HG03103 (cell line): Measurements from ENCODE around the gene C9orf50.
"Not testable (repeated sequence)": the region's sequence is repeated elsewhere in the genome, so short reads cannot be mapped to it uniquely, and the experiment has no call there.

ENCODE experiments used
- ATAC-seq: cut with Tn5 transposase; IDR thresholded peaks from one replicate; pipeline ENCODE4 v1.9.1; 2021; ENCODE audit warnings: low read depth; ENCODE audit not compliant: unreplicated experiment

Gene C9orf50

DNA sequence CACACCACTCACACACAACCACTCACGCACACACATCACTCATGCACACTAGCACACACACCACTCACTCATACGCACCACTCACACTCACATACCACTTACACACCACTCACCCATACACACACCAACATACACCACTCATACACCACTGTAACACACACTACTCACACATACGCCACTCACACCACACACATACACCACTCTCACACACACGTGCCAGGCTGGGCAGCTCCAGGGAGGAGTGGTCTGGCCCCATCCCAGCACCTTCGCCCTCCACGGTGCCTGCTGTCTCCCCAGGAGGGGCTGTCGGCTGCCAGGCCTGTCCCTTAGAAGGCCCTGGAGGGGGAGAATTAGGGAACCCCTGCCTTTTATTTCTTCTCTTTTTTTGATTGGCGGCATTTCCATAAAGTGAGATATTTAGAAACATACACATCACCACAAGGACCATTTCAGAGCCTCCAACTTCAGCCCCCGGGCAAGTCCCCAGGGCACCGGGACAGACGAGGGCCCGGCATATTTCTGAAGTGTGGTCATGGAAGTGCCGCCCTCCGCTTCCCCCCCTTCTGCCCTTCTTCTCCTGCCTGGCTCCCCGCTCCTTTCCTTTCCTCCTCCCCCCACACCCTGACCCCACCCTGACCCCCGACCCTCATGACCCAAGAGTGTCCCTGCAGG lies 27.3 kb upstream of the C9orf50 start:
- ATAC-seq: no peak

DNA sequence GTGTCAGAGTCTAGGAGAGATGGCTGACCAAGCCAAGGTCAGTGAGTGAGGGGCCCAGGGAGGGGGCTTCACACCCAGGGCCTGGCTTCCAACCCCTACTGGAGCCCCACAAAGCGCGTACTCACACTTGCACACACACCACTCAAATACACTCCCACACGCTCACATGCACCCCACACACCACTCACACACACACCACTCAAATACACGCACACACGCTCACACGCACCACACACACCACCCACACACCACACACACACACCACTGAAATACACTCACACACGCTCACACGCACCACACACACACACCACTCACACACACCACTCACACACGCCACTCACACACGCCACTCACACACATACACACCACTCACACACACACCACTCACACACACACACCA lies 26.7 kb upstream of the C9orf50 start:
- no peak for ATAC-seq

DNA sequence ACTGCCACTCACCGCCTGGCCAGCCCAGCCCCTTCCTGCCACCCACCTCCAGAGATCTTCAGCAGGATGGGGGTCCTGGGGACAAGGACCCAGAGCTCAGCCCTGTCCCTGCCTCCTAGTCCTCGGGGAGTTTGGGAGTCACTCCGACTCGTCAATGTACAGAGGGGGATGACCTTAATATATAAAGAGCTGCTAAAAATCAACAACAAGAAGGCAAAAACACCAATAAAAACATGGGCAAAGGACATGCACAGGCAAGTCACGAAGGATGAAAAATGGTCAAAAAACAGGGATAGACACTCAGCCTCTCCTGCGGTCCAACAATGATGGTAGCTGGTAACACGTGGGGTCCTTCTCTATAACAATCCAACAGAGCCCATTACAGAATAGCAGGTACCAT lies 25.8 kb upstream of the C9orf50 start:
- no peak for ATAC-seq

DNA sequence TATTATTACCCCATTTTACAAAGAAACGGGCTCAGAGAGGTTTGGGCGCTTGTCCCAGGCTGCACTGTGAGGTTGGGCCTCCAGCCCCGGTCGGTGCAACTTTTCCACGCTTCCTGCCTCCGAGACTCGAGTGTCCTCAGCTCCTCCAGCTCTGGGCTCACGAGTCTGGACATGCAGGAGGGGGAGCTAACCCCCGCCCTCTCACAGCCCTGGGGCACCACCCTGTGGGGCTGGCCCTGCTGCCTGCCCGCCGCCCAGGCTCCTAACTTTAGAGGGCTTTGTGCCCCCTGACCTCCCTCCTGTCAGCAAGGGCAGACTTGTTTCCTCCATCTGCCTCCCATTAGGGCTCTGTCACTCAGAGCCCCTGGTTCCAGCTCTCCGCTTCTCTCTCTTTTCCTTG lies 25.4 kb upstream of the C9orf50 start:
- no peak for ATAC-seq

DNA sequence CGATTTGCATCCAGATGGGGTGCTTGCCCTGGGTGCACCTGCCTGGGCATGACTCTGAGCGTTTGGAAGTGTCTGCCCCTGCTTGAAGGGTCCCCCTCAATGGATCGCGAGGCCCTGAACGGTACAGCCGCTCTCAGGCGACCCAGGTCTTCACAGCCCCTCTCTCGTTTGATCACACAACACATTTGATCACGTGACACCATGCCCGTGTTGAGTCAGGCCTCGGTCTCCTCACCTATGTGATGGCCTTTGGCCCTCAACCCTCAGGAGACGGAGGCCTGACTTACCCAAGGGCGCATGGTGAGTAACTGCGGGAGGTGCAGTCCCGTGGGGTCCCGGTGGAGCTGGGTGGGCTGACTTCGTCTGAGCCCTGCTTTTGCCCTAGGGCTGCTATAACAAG lies 24.0 kb upstream of the C9orf50 start:
- ATAC-seq: no peak

DNA sequence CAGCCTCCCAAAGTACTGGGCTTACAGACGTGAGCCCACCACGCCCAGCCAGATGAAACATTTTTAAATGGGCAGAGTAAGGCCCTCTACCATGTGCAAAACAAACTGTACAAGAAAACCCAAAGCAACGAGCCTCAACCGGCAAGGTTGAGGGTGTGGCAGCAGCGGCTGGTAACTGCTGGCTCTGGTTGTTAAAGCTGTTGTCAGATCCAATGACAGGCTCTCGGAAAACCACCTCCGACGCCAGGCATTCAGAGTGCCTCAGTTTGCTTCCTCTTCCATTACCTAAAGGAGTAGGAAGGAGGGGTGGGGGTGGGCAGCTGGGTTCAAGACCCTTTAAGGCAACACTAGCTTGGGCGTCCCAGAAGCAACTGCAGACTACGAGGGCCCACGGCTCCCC lies 23.5 kb upstream of the C9orf50 start:
- no peak for ATAC-seq

DNA sequence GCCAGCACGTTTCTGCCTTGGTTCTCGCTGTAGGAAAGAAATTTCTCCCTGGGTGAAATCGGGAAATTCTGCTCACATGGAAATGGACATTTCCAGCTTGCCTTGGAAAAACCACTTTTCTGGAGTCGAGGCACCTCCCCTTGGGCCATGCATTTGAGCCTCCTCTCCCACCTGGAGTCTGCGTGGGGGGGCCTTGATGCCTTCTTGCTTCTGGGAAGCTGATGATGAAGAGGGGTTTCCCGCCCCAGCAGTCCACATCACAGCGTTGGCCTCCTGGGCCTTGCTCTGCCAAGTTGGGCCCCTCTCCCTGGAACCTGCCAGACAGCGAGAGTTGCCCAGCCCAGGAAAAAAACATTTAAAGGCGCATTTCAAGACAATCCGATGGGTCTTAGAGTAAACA lies 22.8 kb upstream of the C9orf50 start:
- no peak for ATAC-seq

DNA sequence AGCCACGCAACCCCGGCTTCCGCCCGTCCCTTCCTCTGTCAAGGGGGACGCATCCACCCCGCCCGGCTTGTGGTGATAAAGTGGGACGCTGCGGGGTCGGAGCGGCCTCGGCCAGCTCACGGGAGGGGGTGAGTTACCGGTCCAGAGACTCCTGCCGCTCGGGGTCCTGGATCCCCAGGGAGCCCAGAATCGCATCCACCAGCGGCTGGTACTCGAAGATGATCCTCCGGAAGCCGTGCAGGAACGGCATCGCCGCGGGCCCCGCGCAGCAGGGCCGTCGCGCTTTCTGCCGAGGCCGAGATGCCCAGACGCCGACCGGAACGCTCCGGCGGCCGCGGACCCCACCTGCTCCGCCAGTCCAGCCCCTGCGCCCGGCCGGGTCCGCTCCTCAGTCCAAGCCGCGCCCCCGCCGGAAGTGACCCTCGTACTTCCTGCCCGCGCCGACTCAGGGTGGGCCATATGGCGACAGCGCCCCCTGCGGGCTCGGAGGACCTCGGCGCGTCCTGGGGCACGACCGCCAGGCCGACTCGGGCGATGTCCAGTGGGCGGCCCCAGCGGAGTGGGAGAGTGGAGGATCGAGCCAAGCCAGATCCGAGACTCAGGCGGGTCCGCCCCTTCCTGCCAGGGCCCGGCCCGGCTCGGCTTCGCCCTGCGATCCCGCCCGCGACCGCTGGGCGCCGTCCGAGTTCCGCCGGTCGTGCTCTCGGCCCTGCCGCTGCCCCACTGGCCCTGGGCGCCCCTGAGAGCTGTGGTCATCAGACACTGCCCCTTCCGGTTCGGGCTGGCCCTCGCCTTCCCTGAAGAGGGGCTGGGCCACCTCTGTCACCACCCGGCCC lies 21.1 kb upstream of the C9orf50 start, which contains the start of gene ASB6:
Gene ASB6 (minus strand): TSS at position 402 of the 836 bp plus-strand sequence. CDS start 152 bp downstream, at position 250.
- ATAC-seq: peak; percentile 85

DNA sequence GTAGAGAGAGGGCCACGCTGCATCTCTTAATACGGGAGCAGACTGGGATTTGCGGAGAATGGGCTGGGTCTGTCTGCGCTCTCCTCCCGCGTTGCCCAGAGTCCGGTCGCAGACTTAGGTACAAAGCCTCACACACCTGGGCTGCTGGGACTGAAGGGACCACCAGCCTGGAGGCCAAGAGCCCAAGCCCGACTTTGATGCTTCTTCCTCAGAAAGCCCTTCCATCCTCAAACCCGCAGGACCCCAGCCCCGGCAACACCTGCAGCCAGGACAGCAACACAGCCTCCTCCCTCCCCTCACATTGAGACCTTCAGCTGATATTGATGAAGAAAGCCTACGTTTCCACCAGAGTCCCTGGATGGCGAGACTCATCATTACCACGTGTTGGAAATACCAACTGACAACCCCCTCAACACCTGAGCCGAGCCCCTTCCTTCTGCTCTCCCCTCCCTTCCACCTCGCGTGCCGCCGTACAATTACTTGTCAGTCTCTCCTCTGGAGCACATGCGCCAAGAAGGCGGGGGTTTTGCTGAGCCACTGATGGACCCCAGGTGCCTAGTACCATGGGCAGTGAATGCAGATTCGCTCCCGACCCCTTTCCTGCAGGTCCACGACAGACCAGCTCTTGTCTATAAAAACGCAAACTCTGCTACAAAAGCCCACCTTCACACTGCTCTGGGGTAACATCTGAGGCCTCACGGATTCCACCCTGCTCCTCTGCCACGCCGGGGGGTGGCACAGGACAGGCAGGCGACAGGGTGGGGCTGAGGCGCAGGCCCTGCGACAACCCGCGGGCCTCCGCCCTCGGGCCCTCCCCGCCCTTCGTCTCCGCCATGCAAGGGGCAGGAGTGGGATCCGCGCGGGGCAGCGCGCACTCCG lies 20.2 kb upstream of the C9orf50 start:
- no peak for ATAC-seq

DNA sequence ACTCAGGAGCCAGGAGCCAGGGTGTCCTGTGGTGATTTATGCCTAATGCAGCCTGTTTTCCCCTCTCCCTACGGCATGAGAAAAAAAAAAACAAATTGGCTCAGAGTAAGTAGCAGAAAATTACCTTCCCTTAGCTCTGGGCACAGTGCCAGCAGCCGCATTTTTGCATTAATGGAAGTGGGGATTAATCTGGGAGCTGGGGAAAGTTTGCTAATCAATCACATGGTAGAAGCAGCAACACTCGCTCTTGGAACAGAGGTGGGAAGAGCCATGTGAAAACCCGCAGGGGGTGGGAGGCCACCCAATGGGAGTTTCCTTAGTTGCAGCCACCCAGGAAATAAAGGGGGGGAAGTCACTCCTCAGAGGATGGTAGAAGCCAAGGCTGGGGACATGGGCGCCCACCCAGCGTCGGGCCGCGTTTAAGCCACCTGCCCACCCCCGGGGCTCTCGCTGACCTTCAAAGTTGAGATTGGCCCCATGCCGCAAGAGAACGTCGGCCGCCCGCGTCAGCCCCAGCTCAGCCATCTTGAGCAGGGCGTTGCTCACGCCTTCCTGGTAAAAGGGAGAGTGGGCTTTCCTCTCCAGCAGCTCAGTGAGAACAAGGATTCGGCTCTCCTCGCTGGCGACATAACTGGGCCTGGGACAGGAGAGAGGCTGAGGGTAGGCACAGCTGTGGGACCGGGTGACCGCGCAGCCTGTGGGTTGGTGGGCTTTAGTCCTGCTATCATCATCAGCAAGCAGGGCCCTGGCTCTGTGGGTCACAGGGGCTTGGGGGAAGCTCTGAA lies 19.4 kb upstream of the C9orf50 start:
- no peak for ATAC-seq

DNA sequence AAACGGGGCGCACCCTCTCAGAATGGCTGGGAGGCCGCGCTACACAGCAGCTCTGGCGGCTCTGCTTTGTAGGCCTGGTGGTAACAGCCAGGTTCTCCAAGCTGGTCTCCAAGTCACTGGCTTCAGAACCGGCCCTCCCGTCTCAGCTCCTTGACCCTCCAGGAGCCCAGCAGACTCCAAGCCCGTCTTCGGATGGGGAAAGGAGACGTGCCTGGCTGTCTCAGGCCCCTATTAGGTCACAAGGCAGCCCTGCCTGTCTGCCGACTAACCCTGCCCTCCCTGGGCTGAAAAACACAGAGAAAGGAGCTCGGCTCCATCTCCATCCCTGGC lies 18.8 kb upstream of the C9orf50 start:
- no peak for ATAC-seq

DNA sequence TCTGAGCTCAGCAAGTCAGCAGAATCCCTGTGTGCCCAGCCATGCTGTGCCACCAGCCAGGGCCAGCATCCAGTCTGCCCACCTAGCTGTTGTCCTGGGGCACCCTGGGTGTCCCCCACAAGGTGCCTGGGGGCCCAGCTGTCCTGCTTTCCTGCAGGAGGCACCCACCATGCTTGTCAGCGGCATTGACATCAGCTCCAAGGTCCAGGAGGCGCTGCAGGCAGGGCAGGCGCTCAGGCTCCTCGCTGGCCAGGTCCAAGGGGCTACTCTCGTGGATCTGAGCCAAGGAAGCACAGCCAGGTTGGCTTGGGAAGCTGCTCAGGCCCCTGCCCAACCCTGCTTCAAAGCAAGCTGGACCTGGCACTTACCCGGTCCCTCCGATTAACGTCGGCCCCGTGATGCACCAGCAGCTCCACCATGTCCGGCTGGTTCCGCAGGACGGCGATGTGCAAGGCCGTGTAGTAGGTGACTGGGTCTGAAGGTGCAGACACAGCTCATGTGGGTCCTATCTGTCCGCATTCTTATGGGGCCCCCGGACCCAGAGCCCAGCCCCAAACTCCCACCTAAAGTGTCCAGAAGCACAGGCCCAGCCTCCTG lies 18.2 kb upstream of the C9orf50 start:
- ATAC-seq: no peak

DNA sequence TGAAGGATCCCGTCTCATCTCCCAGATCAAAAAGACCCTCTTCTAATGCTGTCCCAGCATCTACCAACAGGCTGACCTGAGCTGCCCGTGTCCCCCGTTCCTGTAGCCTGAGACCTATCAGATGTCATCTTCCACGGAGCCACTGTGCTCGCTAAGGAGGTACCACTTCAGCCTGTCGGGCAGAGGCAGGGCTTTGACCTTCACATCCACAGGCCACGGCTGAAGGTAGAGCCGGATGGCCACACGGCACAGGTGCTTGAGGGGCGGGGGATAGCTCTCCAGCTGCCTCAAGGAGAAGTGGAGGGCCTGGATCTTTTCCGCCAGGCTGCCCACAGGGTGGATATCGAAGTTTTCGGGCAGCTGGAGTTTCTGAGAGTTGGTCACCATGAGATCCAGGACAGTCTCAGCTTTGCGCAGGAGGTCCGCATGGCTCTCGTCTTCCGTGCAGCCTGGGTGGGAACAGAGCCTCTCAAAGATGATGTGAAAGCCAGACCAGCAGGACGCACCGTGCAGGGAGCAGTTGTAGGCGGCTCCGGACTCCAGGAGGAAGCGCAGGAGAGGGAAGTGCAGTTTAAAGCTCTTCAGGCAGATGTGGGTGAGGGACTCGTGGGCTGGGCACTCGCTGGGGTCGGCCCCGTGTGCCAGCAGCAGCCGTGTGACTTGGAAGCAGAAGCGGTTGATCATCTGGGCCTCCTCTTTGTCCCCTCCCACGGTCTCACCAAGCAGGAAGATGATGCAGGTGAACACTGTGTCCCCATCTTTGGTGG lies 17.0 kb upstream of the C9orf50 start:
- no peak for ATAC-seq

DNA sequence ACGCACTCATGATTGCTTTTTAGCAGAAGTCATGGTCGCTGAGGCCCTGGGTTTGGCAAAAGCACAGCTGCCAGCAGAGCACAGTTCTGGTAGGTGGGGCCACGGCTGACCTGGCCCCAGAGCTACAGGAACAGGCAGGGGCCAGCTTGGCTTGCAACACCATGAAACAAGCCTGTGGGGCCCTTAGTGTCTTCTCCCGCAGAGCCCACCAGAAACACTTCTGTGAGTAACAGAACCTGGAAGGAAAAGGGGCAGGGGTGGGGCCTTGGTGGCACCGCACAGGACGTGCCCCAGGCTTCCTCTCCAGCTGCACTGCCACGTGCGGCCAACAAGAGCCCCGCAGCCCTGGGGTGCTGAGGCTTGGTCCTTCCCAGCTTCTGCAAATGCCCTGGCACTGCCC lies 16.2 kb upstream of the C9orf50 start:
- ATAC-seq: no peak

DNA sequence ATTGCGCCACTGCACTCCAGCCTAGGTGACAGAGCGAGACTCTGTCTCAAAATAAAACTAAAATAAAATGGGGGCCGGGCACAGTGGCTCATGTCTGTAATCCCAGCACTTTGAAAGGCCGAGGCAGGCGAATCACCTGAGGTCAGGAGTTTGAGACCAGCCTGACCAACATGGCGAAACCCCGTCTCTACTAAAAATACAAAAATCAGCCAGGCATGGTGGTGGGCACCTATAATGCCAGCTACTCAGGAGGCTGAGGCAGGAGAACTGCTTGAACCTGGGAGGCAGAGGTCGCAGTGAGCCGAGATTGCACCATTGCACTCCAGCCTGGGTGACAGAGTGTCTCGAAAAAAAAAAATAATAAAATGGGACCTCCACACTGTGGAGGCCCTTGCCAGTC lies 15.4 kb upstream of the C9orf50 start:
- not testable (repeated sequence) for ATAC-seq

DNA sequence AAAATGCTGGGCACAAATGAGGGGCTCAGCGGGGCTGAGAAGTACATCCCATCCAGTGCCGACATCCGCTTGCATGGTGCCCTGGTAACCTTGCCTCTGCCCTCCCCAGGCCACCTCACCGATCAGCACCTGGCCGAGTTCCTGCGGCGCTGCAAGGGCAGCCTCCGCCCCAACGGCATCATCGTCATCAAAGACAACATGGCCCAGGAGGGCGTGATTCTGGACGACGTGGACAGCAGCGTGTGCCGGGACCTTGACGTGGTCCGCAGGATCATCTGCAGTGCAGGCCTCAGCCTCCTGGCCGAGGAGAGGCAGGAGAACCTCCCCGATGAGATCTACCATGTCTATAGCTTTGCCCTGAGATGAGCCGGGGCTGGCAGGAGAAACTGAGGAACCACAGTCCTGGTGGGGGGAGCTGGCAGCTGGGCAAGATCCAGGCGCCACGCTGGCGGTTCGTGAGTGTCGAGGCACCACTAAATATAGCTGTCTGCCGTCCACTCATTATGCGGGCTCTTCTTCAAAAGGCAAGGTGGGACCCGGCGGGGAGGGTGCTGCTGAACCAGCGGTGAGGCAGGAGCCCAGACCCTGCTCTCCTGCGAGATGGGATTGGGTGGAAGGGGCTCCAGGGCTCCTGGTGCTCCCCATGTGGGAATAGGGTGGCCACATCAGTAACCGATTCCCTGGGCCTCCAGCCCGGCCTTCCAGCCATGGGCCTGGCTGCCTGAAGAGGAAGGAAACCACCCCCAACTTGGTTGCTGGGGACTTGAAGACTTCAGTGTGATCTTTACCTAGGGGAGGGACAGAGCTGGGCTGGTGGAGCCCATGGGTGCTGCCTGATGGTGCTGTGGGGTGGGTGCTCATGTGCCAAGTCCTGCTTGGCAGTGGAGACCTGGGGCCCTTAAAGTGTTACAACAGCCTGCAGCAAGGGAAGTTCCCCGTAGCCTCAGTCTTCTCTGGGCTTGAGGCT lies 14.5 kb upstream of the C9orf50 start:
- ATAC-seq: no peak

DNA sequence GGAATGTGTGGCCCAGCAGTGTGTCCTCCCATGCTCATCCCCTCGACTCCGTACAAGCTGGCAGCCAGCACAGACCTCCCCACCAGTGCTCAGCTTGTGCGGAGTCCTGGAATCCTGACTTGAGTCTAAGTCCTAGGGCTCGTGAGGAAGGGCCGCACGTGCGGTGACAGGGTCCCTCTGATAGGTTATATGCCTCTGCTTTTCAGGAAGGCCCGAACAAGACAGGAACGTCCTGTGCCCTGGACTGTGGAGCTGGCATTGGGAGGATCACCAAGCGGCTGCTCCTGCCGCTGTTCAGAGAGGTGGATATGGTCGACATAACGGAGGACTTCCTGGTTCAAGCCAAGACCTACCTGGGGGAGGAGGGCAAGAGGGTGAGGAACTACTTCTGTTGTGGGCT lies 12.9 kb upstream of the C9orf50 start:
- no peak for ATAC-seq

DNA sequence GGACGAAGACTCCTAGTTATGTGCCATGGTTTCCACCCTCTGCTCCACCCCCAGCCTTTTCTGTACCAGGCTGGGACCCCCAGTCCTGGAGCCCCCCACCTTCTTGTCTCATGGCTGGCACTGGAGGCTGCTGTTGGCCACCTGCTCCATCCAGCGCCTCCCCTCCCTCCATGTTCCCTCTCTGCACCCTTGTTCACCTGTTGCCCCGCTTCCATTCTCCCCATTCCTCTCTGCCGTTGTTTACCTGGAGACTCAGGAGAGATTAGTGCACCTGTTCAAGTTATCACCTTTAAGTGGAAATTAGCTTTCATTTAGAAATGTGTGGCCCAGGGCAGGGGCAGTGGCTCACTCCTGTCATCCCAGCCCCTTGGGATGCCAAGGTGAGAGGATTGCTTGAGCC lies 12.3 kb upstream of the C9orf50 start:
- ATAC-seq: no peak
